ENCODE results near the gene SMPD3. TPM values are rescaled to one million over a fixed set of nuclear protein-coding genes. Genes with fewer than 3 reads are reported as not detected.

The SMPD3 gene
- total and polyA plus RNA-seq, 2 experiments from 2014 or later, result 0.27 to 2.8 TPM

- no peak for DNase-seq (ENCODE audit: low read depth in 1 of 2, low spot score in 1 of 2)
- Histone ChIP-seq H3K27ac (no peak overlapping the region), H3K36me3 (no peaks in the 10 kb centered on the region), H3K27me3 (no peaks in the 10 kb centered on the region), H3K9me3 (ENCODE audit: low read depth) (no peaks in the 10 kb centered on the region), H3K4me1 (ENCODE audit: low read depth) (peaks cover 12% of the 10 kb centered on the region), H3K4me3 (no peak overlapping the region)
- TF ChIP-seq CTCF (IDR thresholded peaks at IDR 0.05; ENCODE audit: low read depth, low read length), result no peak
Observed at GRCh38 chr16:68381363-68381724, 67.0 kb downstream of the SMPD3 start.

- no peaks in the 10 kb centered on the region for H3K27me3 ChIP-seq
- H3K9me3 ChIP-seq (ENCODE audit: low read depth), result no peaks in the 10 kb centered on the region
- H3K36me3 ChIP-seq, result no peaks in the 10 kb centered on the region
- DNase-seq (ENCODE audit: low read depth in 1 of 2, low spot score in 1 of 2), result no peak
- no peak for TF ChIP-seq CTCF (IDR thresholded peaks at IDR 0.05; ENCODE audit: low read depth, low read length)
- H3K27ac ChIP-seq, result no peak overlapping the region
- no peak overlapping the region for H3K4me3 ChIP-seq
- peaks cover 12% of the 10 kb centered on the region for H3K4me1 ChIP-seq (ENCODE audit: low read depth)
Observed at GRCh38 chr16:68380676-68381362, 67.5 kb downstream of the SMPD3 start.

- H3K27ac ChIP-seq, result no peak overlapping the region
- no peaks in the 10 kb centered on the region for H3K9me3 ChIP-seq (ENCODE audit: low read depth)
- no peaks in the 10 kb centered on the region for H3K36me3 ChIP-seq
- no peaks in the 10 kb centered on the region for H3K27me3 ChIP-seq
- no peak overlapping the region for H3K4me3 ChIP-seq
- no peak for TF ChIP-seq CTCF (IDR thresholded peaks at IDR 0.05; ENCODE audit: low read depth, low read length)
- peaks cover 12% of the 10 kb centered on the region for H3K4me1 ChIP-seq (ENCODE audit: low read depth)
- no peak for DNase-seq (ENCODE audit: low read depth in 1 of 2, low spot score in 1 of 2)
Observed at GRCh38 chr16:68380348-68380670, 68.0 kb downstream of the SMPD3 start.

- Histone ChIP-seq H3K4me3 (no peak overlapping the region), H3K27me3 (no peaks in the 10 kb centered on the region), H3K36me3 (no peaks in the 10 kb centered on the region), H3K9me3 (ENCODE audit: low read depth) (no peaks in the 10 kb centered on the region), H3K4me1 (ENCODE audit: low read depth) (peaks cover 10% of the 10 kb centered on the region), H3K27ac (no peak overlapping the region)
- no peak for DNase-seq (ENCODE audit: low read depth in 1 of 2, low spot score in 1 of 2)
- TF ChIP-seq CTCF (IDR thresholded peaks at IDR 0.05; ENCODE audit: low read depth, low read length), result no peak
Observed at GRCh38 chr16:68379472-68380347, 68.6 kb downstream of the SMPD3 start.

GRCh38 chr16:68378436-68379415 is 69.6 kb downstream of the SMPD3 start:
- no peak for TF ChIP-seq CTCF (IDR thresholded peaks at IDR 0.05; ENCODE audit: low read depth, low read length)
- no peaks in the 10 kb centered on the region for H3K27me3 ChIP-seq

More at GRCh38 chr16:68378436-68379415, 69.6 kb downstream of the SMPD3 start:
- DNase-seq (ENCODE audit: low read depth in 1 of 2, low spot score in 1 of 2), result no peak
- H3K27ac ChIP-seq, result no peak overlapping the region
- no peaks in the 10 kb centered on the region for H3K9me3 ChIP-seq (ENCODE audit: low read depth)
- no peak overlapping the region for H3K4me3 ChIP-seq
- H3K4me1 ChIP-seq (ENCODE audit: low read depth), result peaks cover 4% of the 10 kb centered on the region
- no peaks in the 10 kb centered on the region for H3K36me3 ChIP-seq
